H1 (cell line): ENCODE data around the gene MGAT2.

Experiments used
- CHD2 ChIP-seq: IDR thresholded peaks from 2 replicates; pipeline ENCODE4 v1.6.1; 2012; ENCODE audit warnings: low read length, improper control_type of control experiment
- CTCF ChIP-seq, 3 experiments: IDR thresholded peaks; 1 replicate in 2 of 3; 2 replicates in 1 of 3; pipeline versions ENCODE4 v1.5.1 to v1.6.1; 2011; ENCODE audit warnings: low read length in 3 of 3, mild to moderate bottlenecking in 3 of 3, inconsistent platforms in 2 of 3, low read depth in 1 of 3, moderate library complexity in 1 of 3; ENCODE audit not compliant: insufficient read depth in 1 of 3; ENCODE audit errors: control extremely low read depth in 1 of 3
- EGR1 ChIP-seq: IDR thresholded peaks from 2 replicates; pipeline ENCODE4 v1.6.1; 2011; ENCODE audit warnings: low read depth, low read length, borderline replicate concordance
- GABPA ChIP-seq: IDR thresholded peaks from 2 replicates; pipeline ENCODE4 v1.6.1; 2011; ENCODE audit warnings: mild to moderate bottlenecking, low read length, moderate library complexity, borderline replicate concordance; ENCODE audit not compliant: insufficient read depth
- MAX ChIP-seq: IDR thresholded peaks from 2 replicates; pipeline ENCODE4 v1.6.1; 2012; ENCODE audit warnings: inconsistent platforms
- NRF1 ChIP-seq: IDR thresholded peaks from 2 replicates; pipeline ENCODE4 v1.6.1; 2011; ENCODE audit warnings: mild to moderate bottlenecking, low read depth, low read length, improper control_type of control experiment
- POLR2AphosphoS5 ChIP-seq: IDR thresholded peaks from 2 replicates; pipeline ENCODE4 v1.6.1; 2011; ENCODE audit warnings: low read depth, low read length
- POU5F1 ChIP-seq: IDR thresholded peaks from 2 replicates; pipeline ENCODE4 v1.6.1; 2011; ENCODE audit warnings: low read depth, mild to moderate bottlenecking, low read length, moderate library complexity
- RNF2 ChIP-seq: fragments of 200-900, 300-1000 bp; sonication (generic); IDR thresholded peaks from 2 replicates; pipeline ENCODE4 v1.7.1; 2016; ENCODE audit warnings: borderline replicate concordance, low read depth, mild to moderate bottlenecking, antibody characterized with exemption, low read length; ENCODE audit not compliant: poor library complexity, severe bottlenecking; ENCODE audit errors: missing control alignments
- RXRA ChIP-seq: IDR thresholded peaks from 2 replicates; pipeline ENCODE4 v1.6.1; 2011; ENCODE audit warnings: low read depth, mild to moderate bottlenecking, low read length, moderate library complexity; ENCODE audit not compliant: insufficient read depth
- SP2 ChIP-seq: IDR thresholded peaks from 2 replicates; pipeline ENCODE4 v1.6.1; 2012; ENCODE audit warnings: mild to moderate bottlenecking, low read length, inconsistent platforms
- TEAD4 ChIP-seq: IDR thresholded peaks from 2 replicates; pipeline ENCODE4 v1.6.1; 2012; ENCODE audit warnings: low read depth, low read length, inconsistent platforms, mixed read lengths

- TF ChIP-seq TEAD4 (no peak), CTCF (IDR thresholded peaks at IDR 0.05; ENCODE audit: control extremely low read depth in 1 of 3, insufficient read depth in 1 of 3, low read depth in 1 of 3, low read length in 3 of 3) (no peak), POU5F1 (no peak), SP2 (no peak), RNF2 (no peak), EGR1 (no peak), GABPA (no peak), MAX (no peak), NRF1 (no peak), CHD2 (no peak), RXRA (no peak), POLR2AphosphoS5 (no peak)
Measured at GRCh38 chr14:49623387-49623786, 2.8 kb downstream of the MGAT2 start.
